CD4-positive, alpha-beta memory T cell (primary cell): Measurements from ENCODE around the gene TRMT2A. TPM values are rescaled to one million over a fixed set of nuclear protein-coding genes. Genes with fewer than 3 reads are reported as not detected.

Source experiments
- CTCF ChIA-PET: fragments of 350-600 bp; sonication (Branson Sonifier 250); formaldehyde crosslinking; loops from one replicate; lab custom pipeline; 2021; ENCODE audit warnings: inconsistent platforms; ENCODE audit not compliant: partially characterized antibody; lab: Charles Lee
- POLR2A ChIA-PET: fragments of 350-600 bp; sonication (Branson Sonifier 250); formaldehyde crosslinking; loops from one replicate; lab custom pipeline; 2021; ENCODE audit not compliant: partially characterized antibody; lab: Charles Lee
- DNase-seq, 5 donors: peaks; one replicate each; pipeline versions ENCODE4 v3.0.0 to v3.0.0-alpha.2; 2020 to 2022; ENCODE audit warnings: mixed read lengths in 1 of 5
- H3K27ac ChIP-seq: one replicate; pipeline ENCODE4 v1.7.0; 2013; ENCODE audit warnings: low read depth, low read length
- H3K27me3 ChIP-seq: 2 replicates; pipeline ENCODE4 v1.7.0; 2013; ENCODE audit warnings: mild to moderate bottlenecking, low read length, moderate library complexity; ENCODE audit not compliant: insufficient read depth
- H3K36me3 ChIP-seq: 2 replicates; pipeline ENCODE4 v1.7.0; 2013; ENCODE audit warnings: mild to moderate bottlenecking, low read length, moderate library complexity; ENCODE audit not compliant: insufficient read depth
- H3K4me1 ChIP-seq: 2 replicates; pipeline ENCODE4 v1.7.0; 2013; ENCODE audit warnings: mild to moderate bottlenecking, low read length, moderate library complexity; ENCODE audit not compliant: insufficient read depth
- H3K4me3 ChIP-seq, 2 donors: one replicate each; pipeline ENCODE4 v1.7.0; 2013; ENCODE audit warnings: low read length in 2 of 2, mild to moderate bottlenecking in 1 of 2
- H3K9me3 ChIP-seq, 2 donors: one replicate each; pipeline ENCODE4 v1.7.0; 2013; ENCODE audit warnings: low read length in 2 of 2, control low read depth in 1 of 2; ENCODE audit not compliant: control insufficient read depth in 1 of 2
- H3K27ac Mint-ChIP-seq, 7 donors: one replicate each; pipeline ENCODE4 v1.8.0; 2020 to 2021; ENCODE audit warnings: mixed read lengths in 7 of 7, mild to moderate bottlenecking in 6 of 7, inconsistent platforms in 3 of 7, moderate library complexity in 3 of 7
- H3K27me3 Mint-ChIP-seq, 2 donors: one replicate each; pipeline ENCODE4 v1.8.0; 2020 to 2021; ENCODE audit warnings: mixed read lengths in 2 of 2
- H3K36me3 Mint-ChIP-seq, 2 donors: one replicate each; pipeline ENCODE4 v1.8.0; 2020 to 2021; ENCODE audit warnings: mixed read lengths in 2 of 2, inconsistent platforms in 1 of 2, mild to moderate bottlenecking in 1 of 2
- H3K4me1 Mint-ChIP-seq, 4 donors: one replicate each; pipeline ENCODE4 v1.8.0; 2020 to 2021; ENCODE audit warnings: mixed read lengths in 4 of 4, mild to moderate bottlenecking in 1 of 4
- H3K4me3 Mint-ChIP-seq, 8 donors: one replicate each; pipeline ENCODE4 v1.8.0; 2020 to 2021; ENCODE audit warnings: mixed read lengths in 8 of 8, mild to moderate bottlenecking in 7 of 8, moderate library complexity in 6 of 8, inconsistent platforms in 3 of 8
- H3K9me3 Mint-ChIP-seq, 8 donors: one replicate each; pipeline ENCODE4 v1.8.0; 2020 to 2021; ENCODE audit warnings: mixed read lengths in 8 of 8, mild to moderate bottlenecking in 5 of 8, inconsistent platforms in 3 of 8, moderate library complexity in 1 of 8
- intact Hi-C: fragments of 100-400 bp; cut with micrococcal nuclease; formaldehyde crosslinking; loops from one replicate; pipeline ENCODE4 v1.15.1; 2023
- polyA plus RNA-seq, 2 donors: library from polyadenylated mRNA; unstranded; fragments of 300-500 nt; fragmentation: Illumina TruSeq; gene quantifications; one replicate each; pipeline ENCODE4 v1.2.3, GENCODE V29; 2021
- total RNA-seq, 2 experiments: library from RNA; stranded (reverse); gene quantifications; one replicate each; pipeline ENCODE4 v1.2.3, GENCODE V29; 2021

The TRMT2A gene
- total and polyA plus RNA-seq, 4 experiments from 2014 or later = 28.0 to 126 (median 73.5) TPM

- CTCF ChIA-PET = no interaction called here
These were observed 14.7 kb downstream of the TRMT2A start for GRCh38 chr22:20102203-20102780.

DNA sequence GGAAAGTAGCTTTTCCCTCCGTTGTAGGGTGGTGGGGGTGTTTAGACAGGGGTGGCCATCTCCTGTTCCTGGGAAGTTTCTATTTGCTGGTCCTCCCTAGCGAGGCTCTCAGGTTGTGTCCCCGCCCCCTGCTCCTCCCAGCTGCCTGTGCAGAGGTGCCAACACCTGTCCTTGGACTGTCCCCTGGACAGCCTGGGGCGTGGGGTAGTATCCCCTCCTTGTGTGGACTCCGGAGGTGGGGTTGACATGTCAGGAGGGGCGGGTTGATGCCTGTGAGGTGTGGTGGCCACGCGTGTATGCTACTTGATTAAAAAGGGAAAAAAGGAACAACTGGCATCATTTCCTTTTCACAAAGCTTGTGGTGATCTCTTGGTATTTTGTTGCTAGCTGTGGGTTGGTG, 15.4 kb downstream of the TRMT2A start:
- CTCF ChIA-PET = interaction anchor here (2.3 kb wide), 1 partner anchor 19 kb away, joined by 7 read pairs; no protein-coding TSS in a partner anchor

More at GRCh38 chr22:20102203-20102780, 14.7 kb downstream of the TRMT2A start:
- Histone ChIP-seq H3K9me3 (no peaks in the 10 kb centered on the region), H3K4me1 (peaks cover 30% of the 10 kb centered on the region), H3K4me3 (no peak overlapping the region), H3K27me3 (no peaks in the 10 kb centered on the region), H3K27ac (no peak overlapping the region), H3K36me3 (peaks cover 49% of the 10 kb centered on the region)
- no peaks in the 10 kb centered on the region for H3K27me3 Mint-ChIP-seq
- intact Hi-C loops = no loop called here
- peaks cover 9 to 50% of the 10 kb centered on the region in 2 donors for H3K36me3 Mint-ChIP-seq
- no peak for DNase-seq
- H3K9me3 Mint-ChIP-seq = no peaks in the 10 kb centered on the region
- POLR2A ChIA-PET = no interaction called here
- peaks cover 24 to 43% (median 34%) of the 10 kb centered on the region in 4 donors for H3K4me1 Mint-ChIP-seq
- peak overlapping the region in 1 of 8 donors; percentile 35 for H3K4me3 Mint-ChIP-seq
- H3K27ac Mint-ChIP-seq = peak overlapping the region; percentile 8 to 98 (median 84)

GRCh38 chr22:20099099-20099711, 17.8 kb downstream of the TRMT2A start:
- Mint-ChIP-seq H3K4me3 (peak overlapping the region in 4 of 8 donors; percentile 5 to 91 (median 51)), H3K4me1 (peaks cover 24 to 54% (median 38%) of the 10 kb centered on the region in 4 donors), H3K27ac (peak overlapping the region; percentile 92 to 98 (median 94)), H3K9me3 (no peaks in the 10 kb centered on the region), H3K27me3 (no peaks in the 10 kb centered on the region), H3K36me3 (peaks cover 29 to 52% of the 10 kb centered on the region in 2 donors)
- Histone ChIP-seq H3K36me3 (peaks cover 50% of the 10 kb centered on the region), H3K27me3 (no peaks in the 10 kb centered on the region), H3K9me3 (no peaks in the 10 kb centered on the region), H3K27ac (peak overlapping the region; percentile 69), H3K4me3 (no peak overlapping the region), H3K4me1 (peaks cover 30% of the 10 kb centered on the region)
- intact Hi-C loops = no loop called here
- no peak for DNase-seq
- POLR2A ChIA-PET = no interaction called here
- CTCF ChIA-PET = interaction anchor here (2.3 kb wide), 1 partner anchor 17 kb away, joined by 7 read pairs; no protein-coding TSS in a partner anchor

More for the DNA sequence above, 15.4 kb downstream of the TRMT2A start:
- DNase-seq = peak in 1 of 5 donors; percentile 23
- peaks cover 49% of the 10 kb centered on the region for H3K36me3 ChIP-seq
- no peak overlapping the region for H3K27ac ChIP-seq
- Mint-ChIP-seq H3K9me3 (no peaks in the 10 kb centered on the region), H3K4me3 (peak overlapping the region in 1 of 8 donors; percentile 19), H3K36me3 (peaks cover 14 to 53% of the 10 kb centered on the region in 2 donors), H3K27me3 (no peaks in the 10 kb centered on the region), H3K27ac (peak overlapping the region; percentile 25 to 98 (median 94)), H3K4me1 (peaks cover 24 to 48% (median 34%) of the 10 kb centered on the region in 4 donors)
- intact Hi-C loops = no loop called here
- no peaks in the 10 kb centered on the region for H3K27me3 ChIP-seq
- H3K4me1 ChIP-seq = peaks cover 30% of the 10 kb centered on the region
- no peak overlapping the region for H3K4me3 ChIP-seq
- H3K9me3 ChIP-seq = no peaks in the 10 kb centered on the region
- POLR2A ChIA-PET = interaction anchor here (0.6 to 1.2 kb wide), 4 partner anchors 16 to 81 kb away, joined by 3 to 7 read pairs (median 4); partner anchors contain the start of gene TRMT2A

DNA sequence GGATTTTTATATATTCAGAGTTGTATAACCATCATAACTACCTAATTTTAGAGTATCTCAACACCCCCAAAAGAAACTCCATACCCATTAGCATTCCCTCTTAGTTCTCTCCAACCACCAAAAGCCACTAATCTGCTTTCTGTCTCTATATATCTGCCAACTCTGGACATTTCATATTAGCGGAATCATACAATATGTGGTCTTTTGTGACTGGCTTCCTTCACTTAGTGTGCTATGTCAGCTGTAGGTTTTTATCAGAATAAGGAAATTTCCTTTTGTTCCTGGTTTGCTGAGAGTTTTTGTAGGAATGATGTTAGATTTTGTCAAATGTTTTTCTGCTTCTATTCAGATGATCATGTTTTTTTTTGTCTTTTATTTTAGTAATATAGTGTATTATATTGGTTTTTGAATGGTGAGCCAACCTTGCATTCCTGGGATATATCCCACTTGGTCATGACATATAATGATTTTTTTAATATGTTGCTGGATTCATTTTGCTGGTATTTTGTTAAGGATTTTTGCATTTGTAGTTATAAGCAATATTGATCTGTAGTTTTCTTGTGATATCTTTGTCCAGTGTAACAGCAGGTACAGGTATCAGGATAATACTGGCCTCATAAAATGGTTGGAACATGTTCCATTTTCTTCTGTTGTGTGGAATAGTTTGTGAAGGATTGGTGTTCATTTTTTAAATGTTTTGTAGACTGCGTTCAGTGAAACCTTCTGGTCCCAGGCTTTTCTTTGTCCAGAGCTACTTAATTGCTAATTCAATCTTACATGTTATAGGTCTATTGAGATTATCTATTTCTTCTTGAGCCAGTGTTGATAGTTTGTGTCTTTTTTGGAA, 20.2 kb downstream of the TRMT2A start:
- Mint-ChIP-seq H3K4me3 (no peak overlapping the region), H3K4me1 (peaks cover 26 to 52% (median 40%) of the 10 kb centered on the region in 4 donors), H3K27me3 (no peaks in the 10 kb centered on the region), H3K9me3 (no peaks in the 10 kb centered on the region), H3K36me3 (peaks cover 34 to 55% of the 10 kb centered on the region in 2 donors), H3K27ac (peak overlapping the region; percentile 3 to 79 (median 30))
- no peak overlapping the region for H3K27ac ChIP-seq
- no peak for DNase-seq
- CTCF ChIA-PET = interaction anchor here (0.5 kb wide), 1 partner anchor 173 kb away, joined by 4 read pairs; no protein-coding TSS in a partner anchor
- H3K4me1 ChIP-seq = peaks cover 30% of the 10 kb centered on the region
- H3K36me3 ChIP-seq = peaks cover 60% of the 10 kb centered on the region
- no peaks in the 10 kb centered on the region for H3K27me3 ChIP-seq
- POLR2A ChIA-PET = no interaction called here
- no peak overlapping the region for H3K4me3 ChIP-seq
- no peaks in the 10 kb centered on the region for H3K9me3 ChIP-seq
- intact Hi-C loops = no loop called here

- Histone ChIP-seq H3K9me3 (no peaks in the 10 kb centered on the region), H3K27me3 (no peaks in the 10 kb centered on the region), H3K4me3 (no peak overlapping the region), H3K36me3 (peaks cover 73% of the 10 kb centered on the region), H3K4me1 (peaks cover 34% of the 10 kb centered on the region), H3K27ac (no peak overlapping the region)
- ChIA-PET CTCF (no interaction called here), POLR2A (no interaction called here)
- no peak for DNase-seq
- H3K36me3 Mint-ChIP-seq = peaks cover 47 to 64% of the 10 kb centered on the region in 2 donors
- H3K4me3 Mint-ChIP-seq = no peak overlapping the region
- intact Hi-C loops = no loop called here
- H3K27me3 Mint-ChIP-seq = no peaks in the 10 kb centered on the region
- peaks cover 26 to 56% (median 42%) of the 10 kb centered on the region in 4 donors for H3K4me1 Mint-ChIP-seq
- peak overlapping the region in 4 of 7 donors; percentile 42 to 87 (median 73) for H3K27ac Mint-ChIP-seq
- no peaks in the 10 kb centered on the region for H3K9me3 Mint-ChIP-seq
These were observed 21.5 kb downstream of the TRMT2A start for GRCh38 chr22:20095521-20095920.

- intact Hi-C loops = no loop called here
- DNase-seq = no peak
- Mint-ChIP-seq H3K4me1 (peaks cover 14 to 49% (median 32%) of the 10 kb centered on the region in 4 donors), H3K9me3 (no peaks in the 10 kb centered on the region), H3K4me3 (peak overlapping the region in 2 of 8 donors; percentile 29 to 43), H3K36me3 (peaks cover 57 to 72% of the 10 kb centered on the region in 2 donors), H3K27ac (peak overlapping the region in 5 of 7 donors; percentile 41 to 62 (median 60)), H3K27me3 (no peaks in the 10 kb centered on the region)
- Histone ChIP-seq H3K36me3 (peaks cover 85% of the 10 kb centered on the region), H3K27me3 (no peaks in the 10 kb centered on the region), H3K9me3 (no peaks in the 10 kb centered on the region), H3K4me3 (no peak overlapping the region), H3K4me1 (peaks cover 29% of the 10 kb centered on the region), H3K27ac (no peak overlapping the region)
- ChIA-PET CTCF (no interaction called here), POLR2A (no interaction called here)
These were observed 22.7 kb downstream of the TRMT2A start for GRCh38 chr22:20094197-20094807.
